ENCODE measurements around the gene SRP54. TPM values are rescaled to one million over a fixed set of nuclear protein-coding genes. Genes with fewer than 3 reads are reported as not detected.

The SRP54 gene
- total and polyA plus RNA-seq, 2 of the 13 experiments (the other 11 are each of a cell fraction or from before 2014, with no cell fraction given), result 42.2 to 207 TPM

GRCh38 chr14:34983148-34983760, 462 bp downstream of the SRP54 start (continued):
- TF ChIP-seq REST (IDR thresholded peaks at IDR 0.05; ENCODE audit: borderline replicate concordance in 1 of 2, low read depth in 1 of 2, low read length in 2 of 2) (no peak), ZFP90 (CRISPR knock-in tag; IDR thresholded peaks at IDR 0.05; ENCODE audit: borderline replicate concordance) (peak; percentile 24; the same call in 1 of the 2 replicates), ATM (IDR thresholded peaks at IDR 0.05; ENCODE audit: borderline replicate concordance) (no peak), ZSCAN30 (CRISPR knock-in tag; IDR thresholded peaks at IDR 0.05) (0 out of 2 replicates have a peak, but pooled peaks have one; percentile 25), ZNF569 (CRISPR knock-in tag; IDR thresholded peaks at IDR 0.05; ENCODE audit: borderline replicate concordance) (peak; percentile 70; the same call in 1 of the 2 replicates), KDM2A (CRISPR knock-in tag; IDR thresholded peaks at IDR 0.05; ENCODE audit: borderline replicate concordance, low read depth) (0 out of 2 replicates have a peak, but pooled peaks have one; percentile 12), ZBTB39 (CRISPR knock-in tag; IDR thresholded peaks at IDR 0.05) (peak; percentile 85), HDAC1 (CRISPR knock-in tag; IDR thresholded peaks at IDR 0.05) (peak; percentile 6; the same call in 1 of the 2 replicates), ZNF142 (CRISPR knock-in tag; IDR thresholded peaks at IDR 0.05) (peak; percentile 84; the same call in 1 of the 2 replicates), TFDP2 (CRISPR knock-in tag; IDR thresholded peaks at IDR 0.05) (0 out of 2 replicates have a peak, but pooled peaks have one; percentile 14), ZBTB25 (CRISPR knock-in tag; IDR thresholded peaks at IDR 0.05) (no peak), ZNF883 (CRISPR knock-in tag; IDR thresholded peaks at IDR 0.05; ENCODE audit: not compliant biosample characterization) (peak; percentile 61), ZNF205 (CRISPR knock-in tag; IDR thresholded peaks at IDR 0.05) (no peak)
